A549 (cell line): ENCODE data around the gene MAP3K2. TPM values are rescaled to one million over a fixed set of nuclear protein-coding genes. Genes with fewer than 3 reads are reported as not detected.

Experiments used
- ATAC-seq, 2 experiments: fragments of 200-7000 bp in 1 of 2; fragments of >200 bp in 1 of 2; cut with Nextera tagmentation in 1 of 2; cut with Tn5 transposase in 1 of 2; 3 replicates each; pipeline versions ENCODE4 v1.8.0 to v1.9.1; 2018 to 2020; ENCODE audit warnings: mild to moderate bottlenecking in 1 of 2, moderate library complexity in 1 of 2
- CTCF ChIA-PET: fragments of 300-600 bp; sonication (Branson Sonifier 250); formaldehyde crosslinking; extraction: SDS; loops from one replicate; lab custom pipeline; 2021; ENCODE audit warnings: antibody characterized with exemption, inconsistent platforms; lab: Yijun Ruan, JAX
- POLR2A ChIA-PET: fragments of 350-600 bp; formaldehyde crosslinking; extraction: SDS; loops from one replicate; lab custom pipeline; 2021; ENCODE audit warnings: antibody characterized with exemption, inconsistent platforms; lab: Yijun Ruan, JAX
- DNase-seq, 2 experiments: peaks; one replicate each; pipeline versions ENCODE4 v3.0.0 to v3.0.0-alpha.2; 2011 to 2016; ENCODE audit warnings: low read depth in 1 of 2, low spot score in 1 of 2
- FAIRE-seq: peaks from 2 replicates; lab custom pipeline; 2011; peaks lifted over from hg19 to GRCh38; lab: Jason Lieb, UNC
- H3K27ac ChIP-seq, 2 experiments: fragments of >200 bp; sonication (Bioruptor Twin); formaldehyde crosslinking; 3 replicates each; pipeline ENCODE4 v1.5.1; 2016 to 2017
- H3K4me1 ChIP-seq: fragments of >200 bp; sonication (Bioruptor Twin); formaldehyde crosslinking; 3 replicates; pipeline ENCODE4 v1.6.1; 2016
- H3K4me2 ChIP-seq: fragments of >200 bp; sonication (Bioruptor Twin); formaldehyde crosslinking; 3 replicates; pipeline ENCODE4 v1.6.1; 2016
- H3K4me3 ChIP-seq: fragments of >200 bp; sonication (Bioruptor Twin); formaldehyde crosslinking; 3 replicates; pipeline ENCODE4 v1.5.1; 2016
- H3K9me3 ChIP-seq: fragments of >200 bp; sonication (Bioruptor Twin); formaldehyde crosslinking; 3 replicates; pipeline ENCODE4 v1.6.1; 2016
- BHLHE40 ChIP-seq: IDR thresholded peaks from 2 replicates; pipeline ENCODE4 v1.6.1; 2012; ENCODE audit warnings: low read depth, low read length, inconsistent platforms
- CBX2 ChIP-seq: fragments of 200-600 bp; sonication (generic); IDR thresholded peaks from 2 replicates; pipeline ENCODE4 v1.6.1; 2016; ENCODE audit warnings: low read depth, mild to moderate bottlenecking, borderline replicate concordance
- CHD4 ChIP-seq: fragments of 200-600 bp; sonication (generic); IDR thresholded peaks from 2 replicates; pipeline ENCODE4 v1.6.1; 2016; ENCODE audit warnings: antibody characterized with exemption, mild to moderate bottlenecking, borderline replicate concordance
- EHMT2 ChIP-seq: fragments of 200-600 bp; sonication (generic); IDR thresholded peaks from 2 replicates; pipeline ENCODE4 v1.6.1; 2016; ENCODE audit warnings: antibody characterized with exemption, low read depth, mild to moderate bottlenecking, moderate library complexity
- FOSB ChIP-seq: fragments of 250-450 bp; sonication (Bioruptor Pico); IDR thresholded peaks from 2 replicates; pipeline ENCODE4 v1.5.0; 2020; ENCODE audit warnings: mild to moderate bottlenecking, moderate library complexity
- HOXB13 ChIP-seq: fragments of 250-450 bp; sonication (Bioruptor Pico); IDR thresholded peaks from 2 replicates; pipeline ENCODE4 v1.5.0; 2020; ENCODE audit warnings: low read depth, mild to moderate bottlenecking, moderate library complexity
- JUN ChIP-seq, 2 experiments: fragments of >200 bp; sonication (Bioruptor Twin); formaldehyde crosslinking; IDR thresholded peaks; 2 replicates in 1 of 2; 3 replicates in 1 of 2; pipeline ENCODE4 v1.6.1; 2016 to 2017
- JUNB ChIP-seq: fragments of >200 bp; sonication (Bioruptor Twin); formaldehyde crosslinking; IDR thresholded peaks from 2 replicates; pipeline ENCODE4 v1.6.1; 2016
- KDM1A ChIP-seq: fragments of 200-600 bp; sonication (generic); IDR thresholded peaks from 2 replicates; pipeline ENCODE4 v1.6.1; 2016; ENCODE audit warnings: low read depth, mild to moderate bottlenecking
- KDM5A ChIP-seq: fragments of 200-600 bp; sonication (generic); IDR thresholded peaks from 2 replicates; pipeline ENCODE4 v1.6.1; 2016; ENCODE audit warnings: antibody characterized with exemption, mild to moderate bottlenecking
- MAZ ChIP-seq: fragments of 150-350 bp; IDR thresholded peaks from 2 replicates; pipeline ENCODE4 v1.6.1; 2014; ENCODE audit warnings: antibody characterized with exemption, low read depth, low read length, borderline replicate concordance
- MYC ChIP-seq: IDR thresholded peaks from 2 replicates; pipeline ENCODE4 v1.6.1; 2012; ENCODE audit warnings: mild to moderate bottlenecking, inconsistent platforms, low read length, improper control_type of control experiment, borderline replicate concordance
- PHF8 ChIP-seq: fragments of 200-600 bp; sonication (generic); IDR thresholded peaks from 2 replicates; pipeline ENCODE4 v1.6.1; 2016; ENCODE audit warnings: low read depth, mild to moderate bottlenecking, antibody characterized with exemption, moderate library complexity, borderline replicate concordance
- POLR2A ChIP-seq: IDR thresholded peaks from 2 replicates; pipeline ENCODE4 v1.6.1; 2012; ENCODE audit warnings: mild to moderate bottlenecking, low read length
- RAD21 ChIP-seq, 2 experiments: fragments of >200 bp in 1 of 2; sonication (Bioruptor Twin) in 1 of 2; formaldehyde crosslinking in 1 of 2; IDR thresholded peaks in 1 of 2; conservative IDR thresholded peaks in 1 of 2; 2 replicates in 1 of 2; 3 replicates in 1 of 2; pipeline ENCODE4 v1.6.1; 2012 to 2018; ENCODE audit warnings: inconsistent platforms in 1 of 2
- RARB ChIP-seq: fragments of 250-450 bp; sonication (Bioruptor Pico); IDR thresholded peaks from 2 replicates; pipeline ENCODE4 v1.8.0; 2021; ENCODE audit warnings: mild to moderate bottlenecking, moderate library complexity
- TFCP2L1 ChIP-seq: fragments of 250-450 bp; sonication (Bioruptor Pico); IDR thresholded peaks from 2 replicates; pipeline ENCODE4 v1.5.0; 2021; ENCODE audit warnings: mild to moderate bottlenecking
- ZSCAN20 ChIP-seq: fragments of 250-450 bp; sonication (Bioruptor Pico); IDR thresholded peaks from 2 replicates; pipeline ENCODE4 v1.8.0; 2022; ENCODE audit warnings: mild to moderate bottlenecking, moderate library complexity
- WGBS: methylation state at CpG from one replicate; pipeline ENCODE4 v1.1.6; 2017; ENCODE audit errors: missing lambda C conversion rate; 5-methylcytosine and 5-hydroxymethylcytosine counted together
- polyA minus RNA-seq: library from RNA; depleted of rRNA, polyadenylated mRNA; stranded (reverse); fragments of >200 nt; gene quantifications from 2 replicates; pipeline ENCODE4 v1.2.3, GENCODE V29; 2011; rRNA and poly(A)+ RNA removed
- polyA plus RNA-seq, 4 experiments: library from polyadenylated mRNA; depleted of rRNA in 3 of 4; stranded (reverse); fragments of >200 nt; fragmentation: RNase III in 1 of 4; extraction: RNeasy Plus Mini Kit Qiagen cat#74134 plus additional on column Dnase treatment in 1 of 4; gene quantifications; 2 replicates in 3 of 4; 3 replicates in 1 of 4; pipeline ENCODE4 v1.2.3, GENCODE V29; 2011 to 2017
- TF ChIP-seq, protein P1 (sequence below): fragments of >200 bp; sonication (Bioruptor Twin); formaldehyde crosslinking; IDR thresholded peaks from 3 replicates; pipeline ENCODE4 v1.5.1; 2016
- TF ChIP-seq, protein P2 (sequence below): fragments of >200 bp; sonication (Bioruptor Twin); formaldehyde crosslinking; IDR thresholded peaks from 2 replicates; pipeline ENCODE4 v1.6.1; 2016
- TF ChIP-seq, protein P3 (sequence below): IDR thresholded peaks from 2 replicates; pipeline ENCODE4 v1.6.1; 2012
- TF ChIP-seq, protein P4 (sequence below): fragments of 250-450 bp; sonication (Bioruptor Pico); IDR thresholded peaks from 2 replicates; pipeline ENCODE4 v1.5.0; 2020; ENCODE audit warnings: low read depth, mild to moderate bottlenecking, moderate library complexity
- TF ChIP-seq, protein P5 (sequence below): fragments of >200 bp; sonication (Bioruptor Twin); formaldehyde crosslinking; IDR thresholded peaks from 3 replicates; pipeline ENCODE4 v1.6.1; 2016
- TF ChIP-seq, protein P6 (sequence below): fragments of 450-650 bp; IDR thresholded peaks from 2 replicates; pipeline ENCODE4 v1.6.1; 2014; ENCODE audit warnings: antibody characterized with exemption
- TF ChIP-seq, protein P7 (sequence below): IDR thresholded peaks from 2 replicates; pipeline ENCODE4 v1.6.1; 2012; ENCODE audit warnings: low read depth, borderline replicate concordance

MAP3K2 gene, protein sequence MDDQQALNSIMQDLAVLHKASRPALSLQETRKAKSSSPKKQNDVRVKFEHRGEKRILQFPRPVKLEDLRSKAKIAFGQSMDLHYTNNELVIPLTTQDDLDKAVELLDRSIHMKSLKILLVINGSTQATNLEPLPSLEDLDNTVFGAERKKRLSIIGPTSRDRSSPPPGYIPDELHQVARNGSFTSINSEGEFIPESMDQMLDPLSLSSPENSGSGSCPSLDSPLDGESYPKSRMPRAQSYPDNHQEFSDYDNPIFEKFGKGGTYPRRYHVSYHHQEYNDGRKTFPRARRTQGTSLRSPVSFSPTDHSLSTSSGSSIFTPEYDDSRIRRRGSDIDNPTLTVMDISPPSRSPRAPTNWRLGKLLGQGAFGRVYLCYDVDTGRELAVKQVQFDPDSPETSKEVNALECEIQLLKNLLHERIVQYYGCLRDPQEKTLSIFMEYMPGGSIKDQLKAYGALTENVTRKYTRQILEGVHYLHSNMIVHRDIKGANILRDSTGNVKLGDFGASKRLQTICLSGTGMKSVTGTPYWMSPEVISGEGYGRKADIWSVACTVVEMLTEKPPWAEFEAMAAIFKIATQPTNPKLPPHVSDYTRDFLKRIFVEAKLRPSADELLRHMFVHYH
- polyA plus RNA-seq (2011; rRNA removed) (29.7 and 36.1 TPM in 2 replicates), polyA plus RNA-seq (2017; fragmentation: RNase III; extraction: RNeasy Plus Mini Kit Qiagen cat#74134 plus additional on column Dnase treatment) (12.3 to 13.2 TPM (median 12.8 TPM) in 3 replicates), polyA minus RNA-seq (43.3 and 43.6 TPM in 2 replicates)
- polyA plus RNA-seq (2012; cell fraction: cytosol; rRNA removed), result 4.9 and 7.0 TPM in 2 replicates
- polyA plus RNA-seq (2012; cell fraction: nucleus; rRNA removed), result 4.5 and 5.3 TPM in 2 replicates

DNA sequence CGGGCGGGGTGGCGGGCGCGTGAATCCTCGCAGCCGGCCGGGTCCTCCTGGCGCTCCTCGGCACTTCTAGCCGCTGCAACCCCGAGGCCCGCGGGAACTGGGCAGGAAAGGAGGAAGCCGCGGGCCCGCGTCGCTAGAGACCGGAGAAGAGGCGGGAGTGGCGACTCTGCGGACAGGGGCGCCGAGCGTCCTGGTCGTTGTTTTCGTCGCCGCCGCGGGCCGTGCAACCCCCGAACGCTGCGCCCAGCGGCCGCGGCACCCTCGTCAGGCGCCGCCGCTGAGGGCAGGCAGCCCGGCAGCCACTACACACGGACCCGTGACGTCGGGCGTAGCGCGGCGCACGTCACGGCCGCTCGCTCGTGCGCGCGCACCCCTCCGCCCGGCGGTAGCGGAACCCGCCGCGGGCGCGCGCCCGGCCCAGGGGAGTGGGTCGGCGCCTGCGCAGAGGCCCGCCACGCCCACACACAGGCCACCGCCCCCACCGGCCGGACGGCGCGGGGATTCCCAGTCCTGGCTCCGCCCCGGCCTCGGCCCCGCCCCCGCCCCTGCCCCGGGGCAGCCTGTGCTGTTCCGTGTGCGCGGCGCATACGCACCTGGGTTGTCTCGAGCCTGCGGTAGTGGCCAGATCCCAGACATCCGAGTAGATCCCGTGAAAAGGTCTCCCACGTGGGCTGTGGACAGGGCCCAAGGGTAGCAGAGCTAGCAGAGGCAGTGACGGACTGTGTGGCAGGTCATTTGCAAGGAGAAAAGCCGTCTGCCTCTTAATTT is at the start of gene MAP3K2:
Gene MAP3K2 (minus strand): TSS at position 321 of the 768 bp plus-strand sequence. CDS start 44,846 bp downstream, outside the sequence.
- POLR2A ChIA-PET, result interaction anchor here (1.0 to 1.7 kb wide), 2 partner anchors 21 to 23 kb away, joined by 4 to 7 read pairs; no protein-coding TSS in a partner anchor
- WGBS, result 0% methylated on average over 19 of the region's 100 CpGs
- peak; percentile 84 to 89 for ATAC-seq
- no peaks in the 10 kb centered on the region for H3K9me3 ChIP-seq
- peak within 1 kb of the TSS; percentile 93 to 99 for H3K27ac ChIP-seq
- H3K4me3 ChIP-seq, result peak within 1 kb of the TSS; percentile 78
- H3K4me2 ChIP-seq, result peak within 1 kb of the TSS; percentile 90
- FAIRE-seq, result no peak
- DNase-seq, result peak; percentile 78 to 93
- CTCF ChIA-PET, result no interaction called here
- H3K4me1 ChIP-seq, result peaks cover 43% of the 10 kb centered on the region
- TF ChIP-seq JUNB, result no peak
- TF ChIP-seq, protein P1, sequence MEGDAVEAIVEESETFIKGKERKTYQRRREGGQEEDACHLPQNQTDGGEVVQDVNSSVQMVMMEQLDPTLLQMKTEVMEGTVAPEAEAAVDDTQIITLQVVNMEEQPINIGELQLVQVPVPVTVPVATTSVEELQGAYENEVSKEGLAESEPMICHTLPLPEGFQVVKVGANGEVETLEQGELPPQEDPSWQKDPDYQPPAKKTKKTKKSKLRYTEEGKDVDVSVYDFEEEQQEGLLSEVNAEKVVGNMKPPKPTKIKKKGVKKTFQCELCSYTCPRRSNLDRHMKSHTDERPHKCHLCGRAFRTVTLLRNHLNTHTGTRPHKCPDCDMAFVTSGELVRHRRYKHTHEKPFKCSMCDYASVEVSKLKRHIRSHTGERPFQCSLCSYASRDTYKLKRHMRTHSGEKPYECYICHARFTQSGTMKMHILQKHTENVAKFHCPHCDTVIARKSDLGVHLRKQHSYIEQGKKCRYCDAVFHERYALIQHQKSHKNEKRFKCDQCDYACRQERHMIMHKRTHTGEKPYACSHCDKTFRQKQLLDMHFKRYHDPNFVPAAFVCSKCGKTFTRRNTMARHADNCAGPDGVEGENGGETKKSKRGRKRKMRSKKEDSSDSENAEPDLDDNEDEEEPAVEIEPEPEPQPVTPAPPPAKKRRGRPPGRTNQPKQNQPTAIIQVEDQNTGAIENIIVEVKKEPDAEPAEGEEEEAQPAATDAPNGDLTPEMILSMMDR, result no peak
- no peak for TF ChIP-seq CBX2
- TF ChIP-seq RARB (CRISPR knock-in tag), result no peak
- TF ChIP-seq, protein P2, sequence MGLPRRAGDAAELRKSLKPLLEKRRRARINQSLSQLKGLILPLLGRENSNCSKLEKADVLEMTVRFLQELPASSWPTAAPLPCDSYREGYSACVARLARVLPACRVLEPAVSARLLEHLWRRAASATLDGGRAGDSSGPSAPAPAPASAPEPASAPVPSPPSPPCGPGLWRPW, result no peak
- no peak for TF ChIP-seq EHMT2
- TF ChIP-seq, protein P3, sequence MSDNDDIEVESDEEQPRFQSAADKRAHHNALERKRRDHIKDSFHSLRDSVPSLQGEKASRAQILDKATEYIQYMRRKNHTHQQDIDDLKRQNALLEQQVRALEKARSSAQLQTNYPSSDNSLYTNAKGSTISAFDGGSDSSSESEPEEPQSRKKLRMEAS, result peak; percentile 71
- TF ChIP-seq PHF8, result peak; percentile 95
- TF ChIP-seq MAZ, result no peak
- TF ChIP-seq ZSCAN20 (CRISPR knock-in tag), result no peak
- TF ChIP-seq BHLHE40, result no peak
- no peak for TF ChIP-seq FOSB
- TF ChIP-seq HOXB13 (CRISPR knock-in tag), result no peak
- TF ChIP-seq, protein P4, sequence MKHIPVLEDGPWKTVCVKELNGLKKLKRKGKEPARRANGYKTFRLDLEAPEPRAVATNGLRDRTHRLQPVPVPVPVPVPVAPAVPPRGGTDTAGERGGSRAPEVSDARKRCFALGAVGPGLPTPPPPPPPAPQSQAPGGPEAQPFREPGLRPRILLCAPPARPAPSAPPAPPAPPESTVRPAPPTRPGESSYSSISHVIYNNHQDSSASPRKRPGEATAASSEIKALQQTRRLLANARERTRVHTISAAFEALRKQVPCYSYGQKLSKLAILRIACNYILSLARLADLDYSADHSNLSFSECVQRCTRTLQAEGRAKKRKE (CRISPR knock-in tag), result no peak
- no peak for TF ChIP-seq KDM1A
- 0 out of 5 replicates have a peak, but pooled peaks of 1 of the 2 experiments have one; percentile 4 for TF ChIP-seq RAD21 (conservative IDR thresholded peaks at IDR 0.05 in 1 of 2, IDR thresholded peaks at IDR 0.05 in 1 of 2)
- TF ChIP-seq, protein P5, sequence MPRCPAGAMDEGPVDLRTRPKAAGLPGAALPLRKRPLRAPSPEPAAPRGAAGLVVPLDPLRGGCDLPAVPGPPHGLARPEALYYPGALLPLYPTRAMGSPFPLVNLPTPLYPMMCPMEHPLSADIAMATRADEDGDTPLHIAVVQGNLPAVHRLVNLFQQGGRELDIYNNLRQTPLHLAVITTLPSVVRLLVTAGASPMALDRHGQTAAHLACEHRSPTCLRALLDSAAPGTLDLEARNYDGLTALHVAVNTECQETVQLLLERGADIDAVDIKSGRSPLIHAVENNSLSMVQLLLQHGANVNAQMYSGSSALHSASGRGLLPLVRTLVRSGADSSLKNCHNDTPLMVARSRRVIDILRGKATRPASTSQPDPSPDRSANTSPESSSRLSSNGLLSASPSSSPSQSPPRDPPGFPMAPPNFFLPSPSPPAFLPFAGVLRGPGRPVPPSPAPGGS, result peak; percentile 76; the same call in 2 of the 3 replicates
- no peak for TF ChIP-seq CHD4
- TF ChIP-seq, protein P6, sequence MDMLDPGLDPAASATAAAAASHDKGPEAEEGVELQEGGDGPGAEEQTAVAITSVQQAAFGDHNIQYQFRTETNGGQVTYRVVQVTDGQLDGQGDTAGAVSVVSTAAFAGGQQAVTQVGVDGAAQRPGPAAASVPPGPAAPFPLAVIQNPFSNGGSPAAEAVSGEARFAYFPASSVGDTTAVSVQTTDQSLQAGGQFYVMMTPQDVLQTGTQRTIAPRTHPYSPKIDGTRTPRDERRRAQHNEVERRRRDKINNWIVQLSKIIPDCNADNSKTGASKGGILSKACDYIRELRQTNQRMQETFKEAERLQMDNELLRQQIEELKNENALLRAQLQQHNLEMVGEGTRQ, result peak; percentile 44; the same call in 1 of the 2 replicates
- TF ChIP-seq TFCP2L1, result 0 out of 2 replicates have a peak, but pooled peaks have one; percentile 48
- TF ChIP-seq, protein P7, sequence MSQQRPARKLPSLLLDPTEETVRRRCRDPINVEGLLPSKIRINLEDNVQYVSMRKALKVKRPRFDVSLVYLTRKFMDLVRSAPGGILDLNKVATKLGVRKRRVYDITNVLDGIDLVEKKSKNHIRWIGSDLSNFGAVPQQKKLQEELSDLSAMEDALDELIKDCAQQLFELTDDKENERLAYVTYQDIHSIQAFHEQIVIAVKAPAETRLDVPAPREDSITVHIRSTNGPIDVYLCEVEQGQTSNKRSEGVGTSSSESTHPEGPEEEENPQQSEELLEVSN, result no peak
- TF ChIP-seq KDM5A, result no peak
- TF ChIP-seq JUN (IDR thresholded peaks at IDR 0.05), result peak in 1 of 2 experiments; percentile 49; a peak in 3 of 5 replicates
- peak; percentile 80 for TF ChIP-seq POLR2A
- peak; percentile 78 for TF ChIP-seq MYC
